ENCODE data around the gene HECTD4.

The HECTD4 gene

DNA sequence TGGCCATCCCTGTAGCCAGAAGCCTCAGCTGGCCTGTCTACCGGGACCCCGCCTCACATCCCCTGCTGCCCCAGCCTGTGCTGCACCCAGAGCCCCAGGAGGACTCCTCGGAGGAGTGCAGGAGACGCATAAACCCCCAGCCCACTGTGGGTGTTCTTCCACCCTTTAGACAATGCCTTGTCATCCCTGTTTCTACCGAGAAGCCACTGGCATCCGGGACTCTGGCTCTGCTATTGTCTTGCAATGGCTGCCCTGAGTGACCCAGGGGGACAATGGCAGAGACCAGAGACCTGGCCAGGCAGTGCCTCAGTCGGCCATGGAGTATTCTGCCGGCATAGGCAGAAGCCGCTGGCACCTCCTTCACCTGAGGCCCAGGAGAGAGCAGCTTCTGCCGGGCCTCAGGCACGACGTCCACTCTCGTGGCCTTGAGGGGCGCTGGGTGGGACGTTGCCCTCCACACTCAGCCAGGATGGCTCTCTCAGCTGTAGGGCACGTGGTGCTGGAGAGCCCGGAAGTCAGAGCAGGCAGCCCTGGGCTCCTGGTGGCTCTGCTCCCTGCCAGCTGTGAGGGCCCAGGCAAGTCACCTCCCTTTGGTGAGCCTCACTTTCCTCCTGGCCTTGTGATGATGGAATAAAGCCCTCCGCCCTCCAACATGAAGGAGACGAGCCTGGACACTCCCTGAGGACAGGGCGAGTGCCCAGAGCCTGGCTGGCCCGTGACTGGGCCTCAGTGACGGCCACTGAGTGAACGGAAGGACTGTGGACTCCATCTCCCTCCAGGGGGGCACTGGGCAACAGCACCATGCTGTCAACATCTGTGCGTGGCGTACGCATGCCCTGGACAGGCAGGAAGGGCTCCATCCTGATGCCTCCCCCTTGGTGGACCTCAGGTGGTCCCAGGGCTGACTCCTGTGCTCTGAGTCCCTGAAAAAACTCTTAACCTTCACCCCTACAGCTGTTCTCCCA lies 215.9 kb downstream of the HECTD4 start:
- no peak for DNase-seq (ENCODE audit: low read depth)
- TF ChIP-seq CTCF (conservative IDR thresholded peaks at IDR 0.05; ENCODE audit: control insufficient read depth, insufficient read depth, low read depth, low read length) = no peak

GRCh38 chr12:112165624-112166023 lies 216.6 kb downstream of the HECTD4 start:
- TF ChIP-seq CTCF (conservative IDR thresholded peaks at IDR 0.05; ENCODE audit: control insufficient read depth, insufficient read depth, low read depth, low read length) = no peak
- H3K4me3 ChIP-seq (ENCODE audit: control insufficient read depth, low read depth, low read length) = no peak overlapping the region
- DNase-seq (ENCODE audit: low read depth) = no peak

More for the DNA sequence above, 215.9 kb downstream of the HECTD4 start:
- no peak overlapping the region for H3K4me3 ChIP-seq (ENCODE audit: control insufficient read depth, low read depth, low read length)

- no peak for TF ChIP-seq CTCF (conservative IDR thresholded peaks at IDR 0.05; ENCODE audit: control insufficient read depth, insufficient read depth, low read depth, low read length)
- no peak for DNase-seq (ENCODE audit: low read depth)
- H3K4me3 ChIP-seq (ENCODE audit: control insufficient read depth, low read depth, low read length) = no peak overlapping the region
Observed at GRCh38 chr12:112164011-112164660, 218.1 kb downstream of the HECTD4 start.

DNA sequence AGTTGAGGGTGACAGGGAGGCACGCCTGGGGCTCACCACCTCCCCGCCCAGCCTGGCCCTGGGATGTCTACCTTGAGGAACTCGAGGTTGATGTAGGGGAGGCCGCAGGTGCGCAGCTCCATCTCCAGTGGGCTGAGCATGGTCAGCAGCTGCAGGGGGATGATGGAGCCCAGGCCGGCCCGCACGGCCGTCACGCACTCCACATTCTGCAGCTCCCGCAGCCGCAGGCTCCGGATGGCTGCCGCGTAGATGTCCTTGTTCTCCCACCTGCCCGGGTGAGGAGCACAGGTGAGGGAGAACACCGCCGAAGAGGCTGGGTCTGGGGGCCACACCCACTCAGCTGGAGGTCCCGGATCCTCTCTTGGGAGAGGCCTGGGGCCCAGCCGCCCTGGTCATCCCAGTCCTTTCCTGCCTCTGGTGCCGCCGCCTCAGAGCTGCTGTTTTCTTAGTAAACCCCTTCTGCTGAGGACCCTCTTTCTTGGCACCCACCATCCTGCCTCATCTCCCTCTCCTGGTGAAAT lies 218.7 kb downstream of the HECTD4 start:
- DNase-seq (ENCODE audit: low read depth) = no peak
- no peak overlapping the region for H3K4me3 ChIP-seq (ENCODE audit: control insufficient read depth, low read depth, low read length)
- TF ChIP-seq CTCF (conservative IDR thresholded peaks at IDR 0.05; ENCODE audit: control insufficient read depth, insufficient read depth, low read depth, low read length) = no peak

- TF ChIP-seq CTCF (conservative IDR thresholded peaks at IDR 0.05; ENCODE audit: control insufficient read depth, insufficient read depth, low read depth, low read length) = no peak
- H3K4me3 ChIP-seq (ENCODE audit: control insufficient read depth, low read depth, low read length) = no peak overlapping the region
- no peak for DNase-seq (ENCODE audit: low read depth)
Observed at GRCh38 chr12:112163056-112163455, 219.2 kb downstream of the HECTD4 start.

- H3K4me3 ChIP-seq (ENCODE audit: control insufficient read depth, low read depth, low read length) = no peak overlapping the region
- DNase-seq (ENCODE audit: low read depth) = no peak
- no peak for TF ChIP-seq CTCF (conservative IDR thresholded peaks at IDR 0.05; ENCODE audit: control insufficient read depth, insufficient read depth, low read depth, low read length)
Observed at GRCh38 chr12:112162241-112162790, 219.9 kb downstream of the HECTD4 start.

All from fibroblast of mammary gland (primary cell).